Liver (tissue), 9 donors: Measurements from ENCODE around the gene SLC6A3. TPM values are rescaled to one million over a fixed set of nuclear protein-coding genes. Genes with fewer than 3 reads are reported as not detected.

ENCODE experiments used
- DNase-seq: peaks from one replicate; pipeline ENCODE4 v3.0.0-alpha.2; 2017; ENCODE audit warnings: low spot score
- H3K27ac ChIP-seq, 2 donors: one replicate each; pipeline ENCODE4 v1.7.0; 2013; ENCODE audit warnings: inconsistent platforms in 2 of 2, low read length in 2 of 2, control low read depth in 1 of 2, low read depth in 1 of 2, mild to moderate bottlenecking in 1 of 2
- H3K27me3 ChIP-seq, 4 donors: one replicate each; pipeline versions ENCODE4 v1.6.1 to v1.7.0; 2013; ENCODE audit warnings: low read length in 3 of 4, inconsistent platforms in 1 of 4, mild to moderate bottlenecking in 1 of 4, moderate library complexity in 1 of 4; ENCODE audit not compliant: control insufficient read depth in 4 of 4, insufficient read depth in 4 of 4
- H3K36me3 ChIP-seq, 4 donors: one replicate each; pipeline versions ENCODE4 v1.6.1 to v1.7.0; 2013; ENCODE audit warnings: low read length in 3 of 4, mild to moderate bottlenecking in 3 of 4, low read depth in 1 of 4, moderate library complexity in 1 of 4; ENCODE audit not compliant: control insufficient read depth in 4 of 4, insufficient read depth in 3 of 4
- H3K4me1 ChIP-seq, 4 donors: one replicate each; pipeline versions ENCODE4 v1.6.1 to v1.7.0; 2013; ENCODE audit warnings: low read length in 3 of 4, mild to moderate bottlenecking in 3 of 4, moderate library complexity in 1 of 4; ENCODE audit not compliant: control insufficient read depth in 4 of 4, insufficient read depth in 4 of 4
- H3K4me3 ChIP-seq, 3 donors: one replicate each; pipeline versions ENCODE4 v1.6.1 to v1.7.0; 2013; ENCODE audit warnings: low read length in 3 of 3, control low read depth in 1 of 3, low read depth in 1 of 3, mild to moderate bottlenecking in 1 of 3
- H3K9ac ChIP-seq, 2 donors: one replicate each; pipeline ENCODE4 v1.7.0; 2013; ENCODE audit warnings: low read length in 2 of 2, mild to moderate bottlenecking in 2 of 2, moderate library complexity in 2 of 2, control low read depth in 1 of 2, low read depth in 1 of 2
- H3K9me3 ChIP-seq, 4 donors: one replicate each; pipeline versions ENCODE4 v1.6.1 to v1.7.0; 2013; ENCODE audit warnings: low read length in 3 of 4; ENCODE audit not compliant: control insufficient read depth in 4 of 4
- ATF3 ChIP-seq: IDR thresholded peaks from 2 replicates; pipeline ENCODE4 v1.6.1; 2016; ENCODE audit warnings: antibody characterized with exemption
- EGR1 ChIP-seq, 2 donors: IDR thresholded peaks; 2 replicates each; pipeline ENCODE4 v1.6.1; 2016 to 2018; ENCODE audit warnings: antibody characterized with exemption in 2 of 2, low read depth in 2 of 2
- FOXA1 ChIP-seq: IDR thresholded peaks from 2 replicates; pipeline ENCODE4 v1.6.1; 2016; ENCODE audit warnings: antibody characterized with exemption
- FOXA2 ChIP-seq: IDR thresholded peaks from 2 replicates; pipeline ENCODE4 v1.6.1; 2016; ENCODE audit warnings: antibody characterized with exemption
- GABPA ChIP-seq, 2 donors: IDR thresholded peaks in 1 of 2; conservative IDR thresholded peaks in 1 of 2; 2 replicates each; pipeline ENCODE4 v1.6.1; 2016; ENCODE audit warnings: antibody characterized with exemption in 2 of 2, mild to moderate bottlenecking in 1 of 2, moderate library complexity in 1 of 2
- HNF4A ChIP-seq, 2 donors: conservative IDR thresholded peaks; 2 replicates each; pipeline ENCODE4 v1.6.1; 2016; ENCODE audit warnings: antibody characterized with exemption in 2 of 2, mild to moderate bottlenecking in 2 of 2
- HNF4G ChIP-seq: IDR thresholded peaks from 2 replicates; pipeline ENCODE4 v1.6.1; 2016; ENCODE audit warnings: antibody characterized with exemption
- JUND ChIP-seq, 2 donors: IDR thresholded peaks; 2 replicates each; pipeline ENCODE4 v1.6.1; 2016; ENCODE audit warnings: antibody characterized with exemption in 2 of 2
- NR2F2 ChIP-seq: IDR thresholded peaks from 2 replicates; pipeline ENCODE4 v1.6.1; 2016; ENCODE audit warnings: antibody characterized with exemption
- RAD21 ChIP-seq, 2 donors: IDR thresholded peaks; 2 replicates each; pipeline ENCODE4 v1.6.1; 2016; ENCODE audit warnings: antibody characterized with exemption in 2 of 2, mild to moderate bottlenecking in 2 of 2
- RXRA ChIP-seq, 2 donors: IDR thresholded peaks; 2 replicates each; pipeline ENCODE4 v1.6.1; 2017 to 2018; ENCODE audit warnings: antibody characterized with exemption in 2 of 2, mild to moderate bottlenecking in 1 of 2
- SP1 ChIP-seq: IDR thresholded peaks from 2 replicates; pipeline ENCODE4 v1.6.1; 2018; ENCODE audit warnings: antibody characterized with exemption, mild to moderate bottlenecking
- TAF1 ChIP-seq: conservative IDR thresholded peaks from 2 replicates; pipeline ENCODE4 v1.6.1; 2016; ENCODE audit warnings: antibody characterized with exemption, mild to moderate bottlenecking
- YY1 ChIP-seq: IDR thresholded peaks from 2 replicates; pipeline ENCODE4 v1.6.1; 2016; ENCODE audit warnings: antibody characterized with exemption, mild to moderate bottlenecking
- ZBTB33 ChIP-seq: IDR thresholded peaks from 2 replicates; pipeline ENCODE4 v1.6.1; 2016; ENCODE audit warnings: antibody characterized with exemption
- WGBS: extraction: QIAGEN DNeasy Blood & Tissue Kit; methylation state at CpG from one replicate; pipeline ENCODE4 v1.1.7; 2013; 5-methylcytosine and 5-hydroxymethylcytosine counted together
- polyA plus RNA-seq, 2 donors: library from polyadenylated mRNA; stranded (reverse) in 1 of 2; unstranded in 1 of 2; fragments of 200-250 nt in 1 of 2; fragments of >200 nt in 1 of 2; fragmentation: Nextera tagmentation in 1 of 2; extraction: Ambion mirVana in 1 of 2; gene quantifications; one replicate each; pipeline versions ENCODE4 v1.2.1 to v1.2.3, GENCODE V29; 2013 to 2015
- total RNA-seq, 2 donors: library from RNA; depleted of rRNA; stranded (reverse); fragments of >200 nt; gene quantifications; one replicate each; pipeline ENCODE4 v1.2.3, GENCODE V29; 2014
- TF ChIP-seq, protein P1 (sequence below): IDR thresholded peaks from 2 replicates; pipeline ENCODE4 v1.6.1; 2016; ENCODE audit warnings: antibody characterized with exemption
- TF ChIP-seq, protein P2 (sequence below): fragments of 150-350 bp; IDR thresholded peaks from 2 replicates; pipeline ENCODE4 v1.5.1; 2017; ENCODE audit warnings: improper control_type of control experiment, low read depth, low read length; ENCODE audit not compliant: missing input control
- TF ChIP-seq, protein P3 (sequence below): IDR thresholded peaks from 2 replicates; pipeline ENCODE4 v1.6.1; 2016; ENCODE audit warnings: antibody characterized with exemption, mild to moderate bottlenecking
- donor health status: healthy.
- donor health status: healthy.
- donor health status: healthy.
- donor health status: healthy.
- donor health status: healthy.

The SLC6A3 gene
- total and polyA plus RNA-seq, 4 donors, result not detected

DNA sequence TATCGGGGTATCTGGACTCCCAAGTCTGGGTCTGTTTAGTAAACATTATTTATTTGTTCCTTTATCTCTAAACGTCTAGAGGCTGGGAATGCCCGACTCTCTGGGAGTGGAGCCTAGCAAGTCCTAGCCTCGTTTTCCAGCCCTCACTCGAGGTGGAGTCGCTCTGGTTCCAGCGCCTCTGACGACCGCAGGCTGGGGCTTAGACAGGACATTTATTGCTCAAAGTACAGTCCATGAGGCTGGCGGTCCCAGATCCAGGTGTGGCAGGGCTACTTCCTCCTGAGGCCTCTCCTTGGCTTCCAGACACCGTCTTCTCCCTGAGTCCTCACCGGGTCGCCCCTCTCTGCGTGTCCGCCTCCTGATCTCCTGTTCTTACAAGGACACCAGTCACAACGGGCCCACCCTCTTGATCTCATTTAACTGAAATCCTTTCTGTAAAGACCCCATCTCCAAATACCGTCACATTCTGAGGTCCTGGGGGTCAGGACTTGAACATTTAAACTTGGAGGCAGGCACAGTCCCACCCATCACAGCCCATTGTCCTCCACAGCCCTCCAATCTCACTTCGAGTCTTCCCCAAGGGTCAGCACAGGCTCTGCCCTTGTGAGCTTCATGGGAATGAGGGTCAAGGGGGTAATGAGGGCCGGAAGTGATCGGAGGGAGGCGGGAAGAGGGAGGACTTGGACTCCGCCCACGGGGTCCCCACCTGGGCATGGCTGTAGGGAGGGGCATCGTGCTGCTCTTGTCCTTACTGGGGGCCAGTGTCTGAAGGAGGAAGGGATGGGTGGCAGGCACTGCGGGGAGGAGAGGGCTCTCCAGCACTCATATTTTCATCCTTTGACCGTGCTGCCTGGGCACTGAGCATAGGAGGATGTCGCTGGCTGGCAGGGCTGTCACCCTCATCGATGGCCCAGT is 88.1 kb downstream of the SLC6A3 start:
- Histone ChIP-seq H3K9me3 (no peaks in the 10 kb centered on the region), H3K4me3 (no peak overlapping the region), H3K27me3 (peaks cover 0 to 4% (median 2%) of the 10 kb centered on the region in 4 donors), H3K27ac (no peak overlapping the region), H3K4me1 (no peaks in the 10 kb centered on the region), H3K36me3 (no peaks in the 10 kb centered on the region), H3K9ac (no peak overlapping the region)
- TF ChIP-seq JUND (IDR thresholded peaks at IDR 0.05), result no peak
- no peak for TF ChIP-seq YY1
- no peak for TF ChIP-seq ZBTB33
- no peak for DNase-seq
- WGBS, result 63% methylated on average over 28 of the region's 28 CpGs

GRCh38 chr5:1354576-1354975 is 90.7 kb downstream of the SLC6A3 start:
- H3K36me3 ChIP-seq, result no peaks in the 10 kb centered on the region
- TF ChIP-seq JUND (IDR thresholded peaks at IDR 0.05), result no peak
- no peak for TF ChIP-seq RAD21 (IDR thresholded peaks at IDR 0.05)
- TF ChIP-seq SP1, result no peak
- TF ChIP-seq, protein P1, sequence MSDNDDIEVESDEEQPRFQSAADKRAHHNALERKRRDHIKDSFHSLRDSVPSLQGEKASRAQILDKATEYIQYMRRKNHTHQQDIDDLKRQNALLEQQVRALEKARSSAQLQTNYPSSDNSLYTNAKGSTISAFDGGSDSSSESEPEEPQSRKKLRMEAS, result no peak
- no peak for TF ChIP-seq HNF4A (conservative IDR thresholded peaks at IDR 0.05)
- TF ChIP-seq RXRA (IDR thresholded peaks at IDR 0.05), result no peak
- no peak for TF ChIP-seq GABPA (IDR thresholded peaks at IDR 0.05 in 1 of 2, conservative IDR thresholded peaks at IDR 0.05 in 1 of 2)
- TF ChIP-seq EGR1 (IDR thresholded peaks at IDR 0.05; ENCODE audit: low read depth in 2 of 2), result no peak
- TF ChIP-seq HNF4G, result no peak
- no peak for TF ChIP-seq TAF1
- TF ChIP-seq ATF3, result no peak
- no peak for TF ChIP-seq YY1
- TF ChIP-seq FOXA2, result no peak
- no peak for TF ChIP-seq NR2F2
- TF ChIP-seq FOXA1, result no peak
- TF ChIP-seq, protein P2, sequence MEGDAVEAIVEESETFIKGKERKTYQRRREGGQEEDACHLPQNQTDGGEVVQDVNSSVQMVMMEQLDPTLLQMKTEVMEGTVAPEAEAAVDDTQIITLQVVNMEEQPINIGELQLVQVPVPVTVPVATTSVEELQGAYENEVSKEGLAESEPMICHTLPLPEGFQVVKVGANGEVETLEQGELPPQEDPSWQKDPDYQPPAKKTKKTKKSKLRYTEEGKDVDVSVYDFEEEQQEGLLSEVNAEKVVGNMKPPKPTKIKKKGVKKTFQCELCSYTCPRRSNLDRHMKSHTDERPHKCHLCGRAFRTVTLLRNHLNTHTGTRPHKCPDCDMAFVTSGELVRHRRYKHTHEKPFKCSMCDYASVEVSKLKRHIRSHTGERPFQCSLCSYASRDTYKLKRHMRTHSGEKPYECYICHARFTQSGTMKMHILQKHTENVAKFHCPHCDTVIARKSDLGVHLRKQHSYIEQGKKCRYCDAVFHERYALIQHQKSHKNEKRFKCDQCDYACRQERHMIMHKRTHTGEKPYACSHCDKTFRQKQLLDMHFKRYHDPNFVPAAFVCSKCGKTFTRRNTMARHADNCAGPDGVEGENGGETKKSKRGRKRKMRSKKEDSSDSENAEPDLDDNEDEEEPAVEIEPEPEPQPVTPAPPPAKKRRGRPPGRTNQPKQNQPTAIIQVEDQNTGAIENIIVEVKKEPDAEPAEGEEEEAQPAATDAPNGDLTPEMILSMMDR, result no peak
- TF ChIP-seq, protein P3, sequence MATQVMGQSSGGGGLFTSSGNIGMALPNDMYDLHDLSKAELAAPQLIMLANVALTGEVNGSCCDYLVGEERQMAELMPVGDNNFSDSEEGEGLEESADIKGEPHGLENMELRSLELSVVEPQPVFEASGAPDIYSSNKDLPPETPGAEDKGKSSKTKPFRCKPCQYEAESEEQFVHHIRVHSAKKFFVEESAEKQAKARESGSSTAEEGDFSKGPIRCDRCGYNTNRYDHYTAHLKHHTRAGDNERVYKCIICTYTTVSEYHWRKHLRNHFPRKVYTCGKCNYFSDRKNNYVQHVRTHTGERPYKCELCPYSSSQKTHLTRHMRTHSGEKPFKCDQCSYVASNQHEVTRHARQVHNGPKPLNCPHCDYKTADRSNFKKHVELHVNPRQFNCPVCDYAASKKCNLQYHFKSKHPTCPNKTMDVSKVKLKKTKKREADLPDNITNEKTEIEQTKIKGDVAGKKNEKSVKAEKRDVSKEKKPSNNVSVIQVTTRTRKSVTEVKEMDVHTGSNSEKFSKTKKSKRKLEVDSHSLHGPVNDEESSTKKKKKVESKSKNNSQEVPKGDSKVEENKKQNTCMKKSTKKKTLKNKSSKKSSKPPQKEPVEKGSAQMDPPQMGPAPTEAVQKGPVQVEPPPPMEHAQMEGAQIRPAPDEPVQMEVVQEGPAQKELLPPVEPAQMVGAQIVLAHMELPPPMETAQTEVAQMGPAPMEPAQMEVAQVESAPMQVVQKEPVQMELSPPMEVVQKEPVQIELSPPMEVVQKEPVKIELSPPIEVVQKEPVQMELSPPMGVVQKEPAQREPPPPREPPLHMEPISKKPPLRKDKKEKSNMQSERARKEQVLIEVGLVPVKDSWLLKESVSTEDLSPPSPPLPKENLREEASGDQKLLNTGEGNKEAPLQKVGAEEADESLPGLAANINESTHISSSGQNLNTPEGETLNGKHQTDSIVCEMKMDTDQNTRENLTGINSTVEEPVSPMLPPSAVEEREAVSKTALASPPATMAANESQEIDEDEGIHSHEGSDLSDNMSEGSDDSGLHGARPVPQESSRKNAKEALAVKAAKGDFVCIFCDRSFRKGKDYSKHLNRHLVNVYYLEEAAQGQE, result no peak
- TF ChIP-seq ZBTB33, result no peak
- H3K27ac ChIP-seq, result no peak overlapping the region
- H3K27me3 ChIP-seq, result peaks cover 0 to 4% (median 0%) of the 10 kb centered on the region in 4 donors
- H3K9ac ChIP-seq, result no peak overlapping the region
- 43% methylated on average over 4 of the region's 4 CpGs for WGBS
- H3K4me1 ChIP-seq, result no peaks in the 10 kb centered on the region
- no peak overlapping the region for H3K4me3 ChIP-seq
- no peaks in the 10 kb centered on the region for H3K9me3 ChIP-seq
- DNase-seq, result no peak
